Left ventricle myocardium inferior (tissue), 1 donor: ENCODE results near the gene GAS6. TPM values are rescaled to one million over a fixed set of nuclear protein-coding genes. Genes with fewer than 3 reads are reported as not detected.
"Not testable (repeated sequence)": the region's sequence is repeated elsewhere in the genome, so short reads cannot be mapped to it uniquely, and the experiment has no call there.

Source experiments
- DNase-seq: peaks from one replicate; pipeline ENCODE4 v3.0.0-alpha.2; 2020
- H3K27ac ChIP-seq: fragments of 200-600 bp; replicated peaks from 2 replicates; pipeline ENCODE4 v1.8.0; 2021
- H3K27me3 ChIP-seq: fragments of 200-600 bp; 2 replicates; pipeline ENCODE4 v1.8.0; 2021; ENCODE audit warnings: low read depth
- H3K36me3 ChIP-seq: fragments of 200-600 bp; 2 replicates; pipeline ENCODE4 v1.8.0; 2021
- H3K4me1 ChIP-seq: fragments of 200-600 bp; 2 replicates; pipeline ENCODE4 v1.8.0; 2021
- H3K4me3 ChIP-seq: fragments of 200-600 bp; 2 replicates; pipeline ENCODE4 v1.8.0; 2021; ENCODE audit warnings: mild to moderate bottlenecking, moderate library complexity
- H3K9me3 ChIP-seq: fragments of 200-600 bp; replicated peaks from 2 replicates; pipeline ENCODE4 v1.8.0; 2021
- intact Hi-C: fragments of 100-400 bp; cut with micrococcal nuclease; formaldehyde crosslinking; loops from one replicate; pipeline ENCODE4 v1.11.0; 2022
- total RNA-seq: library from RNA; stranded (reverse); fragmentation: NEBNext Ultra II Directional; extraction: Animal tissue kit (Norgen Biotek cat#: 25700); gene quantifications from one replicate; pipeline ENCODE4 v1.2.1, GENCODE V29; 2021
- TF ChIP-seq, protein P1 (sequence below): fragments of 200-600 bp; IDR thresholded peaks from 2 replicates; pipeline ENCODE4 v1.8.0; 2021; ENCODE audit warnings: antibody characterized with exemption, mild to moderate bottlenecking, borderline replicate concordance
- donor health status: DM: no; HTN: yes; CAD: no; lungs with severe emphysema.

GAS6 gene
- total RNA-seq, 1 donor from 2014 or later, result 186 TPM

DNA sequence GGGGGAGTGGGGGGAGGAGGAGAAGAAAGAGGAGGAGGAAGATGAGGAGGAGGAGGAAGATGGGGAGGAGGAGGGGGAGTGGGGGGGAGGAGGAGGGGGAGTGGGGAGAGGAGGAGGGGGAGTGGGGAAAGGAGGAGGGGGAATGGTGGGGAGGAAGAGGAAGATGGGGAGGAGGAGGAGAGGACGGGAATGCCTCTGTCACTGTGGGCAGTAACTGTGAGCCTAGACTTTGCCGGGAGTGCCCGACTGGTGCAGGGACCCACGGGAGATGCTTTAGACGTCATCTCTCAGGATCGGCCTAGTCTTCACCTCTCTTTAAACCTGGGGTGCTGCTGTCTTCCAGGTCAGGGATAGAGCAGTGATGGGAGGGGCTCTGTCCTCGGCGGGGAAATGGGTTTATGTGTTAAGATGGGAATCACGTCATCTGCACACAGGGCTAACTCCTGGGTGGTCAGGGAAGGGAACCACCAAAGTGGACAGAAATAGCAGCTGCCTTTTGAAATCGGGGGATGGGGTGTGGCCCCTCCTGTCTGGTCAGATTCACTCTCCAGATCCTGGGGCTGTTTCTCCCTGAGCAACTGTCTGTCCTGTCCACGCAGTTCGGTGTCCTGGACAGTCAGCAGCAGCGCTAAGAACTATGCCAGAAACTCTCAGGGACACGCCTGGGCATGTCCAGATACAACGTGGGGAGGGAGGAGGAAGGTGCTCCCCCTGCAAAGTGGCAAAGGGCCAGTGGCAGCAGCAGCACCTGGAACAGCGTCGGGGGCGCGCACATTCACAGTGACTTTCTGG lies 26.9 kb downstream of the GAS6 start:
- DNase-seq, result peak; percentile 76
- Histone ChIP-seq H3K27me3 (no peaks in the 10 kb centered on the region), H3K4me3 (peak overlapping the region; percentile 49), H3K36me3 (peaks cover 45% of the 10 kb centered on the region), H3K4me1 (peaks cover 47% of the 10 kb centered on the region), H3K27ac (peak overlapping the region; percentile 97), H3K9me3 (no peaks in the 10 kb centered on the region)
- intact Hi-C loops, result no loop called here
- TF ChIP-seq, protein P1, sequence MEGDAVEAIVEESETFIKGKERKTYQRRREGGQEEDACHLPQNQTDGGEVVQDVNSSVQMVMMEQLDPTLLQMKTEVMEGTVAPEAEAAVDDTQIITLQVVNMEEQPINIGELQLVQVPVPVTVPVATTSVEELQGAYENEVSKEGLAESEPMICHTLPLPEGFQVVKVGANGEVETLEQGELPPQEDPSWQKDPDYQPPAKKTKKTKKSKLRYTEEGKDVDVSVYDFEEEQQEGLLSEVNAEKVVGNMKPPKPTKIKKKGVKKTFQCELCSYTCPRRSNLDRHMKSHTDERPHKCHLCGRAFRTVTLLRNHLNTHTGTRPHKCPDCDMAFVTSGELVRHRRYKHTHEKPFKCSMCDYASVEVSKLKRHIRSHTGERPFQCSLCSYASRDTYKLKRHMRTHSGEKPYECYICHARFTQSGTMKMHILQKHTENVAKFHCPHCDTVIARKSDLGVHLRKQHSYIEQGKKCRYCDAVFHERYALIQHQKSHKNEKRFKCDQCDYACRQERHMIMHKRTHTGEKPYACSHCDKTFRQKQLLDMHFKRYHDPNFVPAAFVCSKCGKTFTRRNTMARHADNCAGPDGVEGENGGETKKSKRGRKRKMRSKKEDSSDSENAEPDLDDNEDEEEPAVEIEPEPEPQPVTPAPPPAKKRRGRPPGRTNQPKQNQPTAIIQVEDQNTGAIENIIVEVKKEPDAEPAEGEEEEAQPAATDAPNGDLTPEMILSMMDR, result no peak

DNA sequence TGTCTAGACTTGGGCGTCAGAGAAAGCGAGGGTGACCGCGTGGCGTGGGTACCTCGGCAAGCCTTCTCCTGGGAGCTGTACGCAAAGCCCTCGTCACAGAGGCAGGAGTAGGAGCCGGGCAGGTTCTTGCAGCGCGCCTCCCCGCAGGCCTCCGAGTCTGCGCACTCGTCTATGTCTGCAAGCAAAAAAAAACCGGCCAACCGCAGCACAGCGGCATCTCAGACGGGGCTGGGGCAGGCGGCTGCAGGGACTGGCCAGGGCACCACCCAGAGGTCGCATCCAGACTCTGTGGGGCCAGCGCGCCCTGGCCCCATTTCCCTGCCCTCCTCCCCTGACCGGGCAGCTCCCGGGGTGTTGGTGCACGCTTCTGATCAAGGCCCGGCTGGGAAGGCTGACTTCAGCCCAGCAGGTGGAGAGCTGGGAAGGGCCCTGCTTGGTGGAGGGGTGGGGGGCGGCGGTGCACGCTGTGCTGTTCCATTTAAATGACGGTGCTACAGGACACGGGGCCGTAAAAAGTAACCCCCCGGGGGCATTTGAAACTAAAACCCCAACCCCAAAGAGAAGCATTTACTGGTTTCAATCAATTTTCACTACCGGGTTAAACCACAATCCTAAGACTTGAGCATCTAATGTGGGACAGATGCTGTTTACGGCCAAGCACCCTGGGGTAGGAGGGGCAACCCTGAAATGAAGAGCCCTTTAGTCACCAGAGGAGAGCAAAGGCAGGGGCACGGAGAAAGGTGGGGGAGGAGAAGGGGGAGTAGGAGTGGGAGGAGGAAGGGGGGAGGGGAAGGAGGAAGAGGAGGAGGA lies 28.2 kb downstream of the GAS6 start:
- intact Hi-C loops, result no loop called here
- H3K4me1 ChIP-seq, result peaks cover 40% of the 10 kb centered on the region
- peak; percentile 14 for DNase-seq

GRCh38 chr13:113834496-113835200 lies 29.2 kb downstream of the GAS6 start:
- H3K27me3 ChIP-seq, result no peaks in the 10 kb centered on the region
- H3K4me3 ChIP-seq, result no peak overlapping the region
- intact Hi-C loops, result no loop called here
- H3K27ac ChIP-seq, result no peak overlapping the region
- peaks cover 50% of the 10 kb centered on the region for H3K36me3 ChIP-seq
- peaks cover 30% of the 10 kb centered on the region for H3K4me1 ChIP-seq
- TF ChIP-seq, protein P1, result no peak
- peak; percentile 15 for DNase-seq
- no peaks in the 10 kb centered on the region for H3K9me3 ChIP-seq

More for the DNA sequence above, 28.2 kb downstream of the GAS6 start:
- no peaks in the 10 kb centered on the region for H3K27me3 ChIP-seq
- H3K27ac ChIP-seq, result peak overlapping the region; percentile 27
- H3K36me3 ChIP-seq, result peaks cover 52% of the 10 kb centered on the region
- no peaks in the 10 kb centered on the region for H3K9me3 ChIP-seq
- TF ChIP-seq, protein P1, result no peak
- H3K4me3 ChIP-seq, result no peak overlapping the region

- intact Hi-C loops, H3K9me3 ChIP-seq, H3K4me3 ChIP-seq, H3K27me3 ChIP-seq, H3K27ac ChIP-seq: not testable (repeated sequence)
- Histone ChIP-seq H3K36me3 (peaks cover 46% of the 10 kb centered on the region), H3K4me1 (peaks cover 24% of the 10 kb centered on the region)
- peak; percentile 13 for DNase-seq
Observed at GRCh38 chr13:113834006-113834405, 29.9 kb downstream of the GAS6 start.

DNA sequence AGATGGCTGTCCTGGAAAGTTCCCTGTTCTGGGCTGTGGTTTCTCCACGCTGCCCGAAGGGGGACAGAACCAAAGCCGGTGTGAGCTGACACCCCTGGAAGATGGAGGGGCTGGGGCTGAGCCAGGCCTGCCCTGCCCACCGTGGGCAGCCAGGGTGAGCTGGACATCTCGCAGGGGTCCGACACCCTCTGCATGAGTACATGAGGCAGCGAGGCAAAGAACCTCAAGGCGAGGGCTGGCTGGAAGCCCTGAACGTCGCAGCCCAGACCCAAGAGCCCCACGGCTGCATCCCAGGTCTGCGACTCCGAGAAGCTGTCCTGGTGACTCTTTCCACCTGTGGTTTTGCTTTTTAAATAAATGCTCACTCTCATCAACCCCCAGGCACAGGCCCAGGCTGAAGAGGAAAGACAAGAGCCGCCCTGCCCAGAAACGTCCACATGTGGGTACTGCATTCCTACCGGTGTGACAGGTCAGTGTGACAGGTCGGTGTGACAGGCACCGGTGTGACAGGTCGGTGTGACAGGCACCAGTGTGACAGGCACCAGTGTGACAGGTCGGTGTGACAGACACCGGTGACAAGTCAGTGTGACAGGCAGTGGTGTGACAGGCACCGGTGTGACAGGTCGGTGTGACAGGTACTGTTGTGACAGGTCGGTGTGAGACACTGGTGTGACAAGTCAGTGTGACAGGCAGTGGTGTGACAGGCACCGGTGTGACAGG lies 30.6 kb downstream of the GAS6 start:
- Histone ChIP-seq H3K4me3 (no peak overlapping the region), H3K9me3 (no peaks in the 10 kb centered on the region), H3K27ac (no peak overlapping the region), H3K4me1 (peaks cover 16% of the 10 kb centered on the region), H3K36me3 (peaks cover 51% of the 10 kb centered on the region), H3K27me3 (no peaks in the 10 kb centered on the region)
- peak; percentile 8 for DNase-seq
- TF ChIP-seq, protein P1, result no peak
- intact Hi-C loops, result no loop called here
